ENCODE data around the gene FIBIN.

DNA sequence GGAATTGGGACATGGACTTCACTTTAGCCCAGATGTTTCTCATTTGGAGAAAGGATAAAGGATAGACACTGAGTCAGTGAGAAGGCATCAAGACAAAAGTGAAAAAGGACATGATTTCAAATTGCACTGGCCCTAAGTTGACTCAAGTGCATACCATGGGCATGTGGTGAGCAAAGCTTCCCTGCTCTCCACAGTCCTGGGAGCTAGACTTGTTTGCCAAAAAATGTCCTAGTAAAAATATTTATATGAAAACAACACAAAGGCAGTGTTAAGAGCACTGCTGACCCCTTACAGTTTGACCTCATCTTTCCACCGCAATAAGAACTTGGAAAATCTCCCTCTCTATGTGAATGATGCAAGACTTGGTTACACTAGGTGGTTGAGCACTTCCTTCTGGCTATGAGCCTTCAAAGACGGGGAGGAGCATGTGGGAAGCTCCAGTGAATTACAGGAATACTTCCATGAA, 46.5 kb upstream of the FIBIN start:
- TF ChIP-seq FOXK2 (IDR thresholded peaks at IDR 0.05) (no peak), LEF1 (IDR thresholded peaks at IDR 0.05; ENCODE audit: borderline replicate concordance) (no peak), FOXM1 (IDR thresholded peaks at IDR 0.05; ENCODE audit: borderline replicate concordance) (no peak), BHLHE40 (IDR thresholded peaks at IDR 0.05; ENCODE audit: borderline replicate concordance) (no peak)
- TF ChIP-seq, protein P1, sequence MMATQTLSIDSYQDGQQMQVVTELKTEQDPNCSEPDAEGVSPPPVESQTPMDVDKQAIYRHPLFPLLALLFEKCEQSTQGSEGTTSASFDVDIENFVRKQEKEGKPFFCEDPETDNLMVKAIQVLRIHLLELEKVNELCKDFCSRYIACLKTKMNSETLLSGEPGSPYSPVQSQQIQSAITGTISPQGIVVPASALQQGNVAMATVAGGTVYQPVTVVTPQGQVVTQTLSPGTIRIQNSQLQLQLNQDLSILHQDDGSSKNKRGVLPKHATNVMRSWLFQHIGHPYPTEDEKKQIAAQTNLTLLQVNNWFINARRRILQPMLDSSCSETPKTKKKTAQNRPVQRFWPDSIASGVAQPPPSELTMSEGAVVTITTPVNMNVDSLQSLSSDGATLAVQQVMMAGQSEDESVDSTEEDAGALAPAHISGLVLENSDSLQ (IDR thresholded peaks at IDR 0.05) = no peak

All from HEK293T (cell line).